Endothelial cell of umbilical vein (primary cell): Measurements from ENCODE around the gene GAL3ST1.

Experiments used
- CTCF ChIP-seq, 2 donors: IDR thresholded peaks; 1 replicate in 1 of 2; 2 replicates in 1 of 2; pipeline ENCODE4 v1.5.1; 2011; ENCODE audit warnings: low read length in 2 of 2, mild to moderate bottlenecking in 2 of 2, moderate library complexity in 2 of 2, control low read depth in 1 of 2, inconsistent platforms in 1 of 2, low read depth in 1 of 2; ENCODE audit not compliant: insufficient read depth in 1 of 2; ENCODE audit errors: extremely low read depth in 1 of 2
- EZH2 ChIP-seq: IDR thresholded peaks from 2 replicates; pipeline ENCODE4 v1.6.1; 2012; ENCODE audit warnings: borderline replicate concordance, low read depth, mild to moderate bottlenecking, moderate library complexity, low read length, inconsistent platforms; ENCODE audit not compliant: severe bottlenecking
- MYC ChIP-seq: IDR thresholded peaks from one replicate; pipeline ENCODE4 v1.6.1; 2011; ENCODE audit warnings: mild to moderate bottlenecking, low read depth, low read length
- POLR2A ChIP-seq: IDR thresholded peaks from 2 replicates; pipeline ENCODE4 v1.6.1; 2012; ENCODE audit warnings: low read depth, mild to moderate bottlenecking, control low read depth, low read length
- POLR2AphosphoS5 ChIP-seq: IDR thresholded peaks from 2 replicates; pipeline ENCODE4 v1.6.1; 2012; ENCODE audit warnings: low read depth, mild to moderate bottlenecking, control low read depth, low read length, moderate library complexity; ENCODE audit not compliant: insufficient read depth

GRCh38 chr22:30556388-30556787 is 18.1 kb downstream of the GAL3ST1 start:
- TF ChIP-seq EZH2 (no peak), CTCF (IDR thresholded peaks at IDR 0.05; ENCODE audit: extremely low read depth in 1 of 2, insufficient read depth in 1 of 2, low read depth in 1 of 2, low read length in 2 of 2) (no peak), POLR2AphosphoS5 (no peak), POLR2A (no peak), MYC (no peak)
